Stimulated activated CD8-positive, alpha-beta memory T cell treated with anti-CD3 and anti-CD28 coated beads, Interleukin-2, amount 100 ng/mL, for 1 hour (primary cell): Measurements from ENCODE around the gene NDUFB4.
"Not testable (repeated sequence)": the region's sequence is repeated elsewhere in the genome, so short reads cannot be mapped to it uniquely, and the experiment has no call there.

Source experiments
- DNase-seq, 2 donors: peaks; one replicate each; pipeline ENCODE4 v3.0.0-alpha.2; 2020; ENCODE audit warnings: low read depth in 2 of 2

NDUFB4 gene

DNA sequence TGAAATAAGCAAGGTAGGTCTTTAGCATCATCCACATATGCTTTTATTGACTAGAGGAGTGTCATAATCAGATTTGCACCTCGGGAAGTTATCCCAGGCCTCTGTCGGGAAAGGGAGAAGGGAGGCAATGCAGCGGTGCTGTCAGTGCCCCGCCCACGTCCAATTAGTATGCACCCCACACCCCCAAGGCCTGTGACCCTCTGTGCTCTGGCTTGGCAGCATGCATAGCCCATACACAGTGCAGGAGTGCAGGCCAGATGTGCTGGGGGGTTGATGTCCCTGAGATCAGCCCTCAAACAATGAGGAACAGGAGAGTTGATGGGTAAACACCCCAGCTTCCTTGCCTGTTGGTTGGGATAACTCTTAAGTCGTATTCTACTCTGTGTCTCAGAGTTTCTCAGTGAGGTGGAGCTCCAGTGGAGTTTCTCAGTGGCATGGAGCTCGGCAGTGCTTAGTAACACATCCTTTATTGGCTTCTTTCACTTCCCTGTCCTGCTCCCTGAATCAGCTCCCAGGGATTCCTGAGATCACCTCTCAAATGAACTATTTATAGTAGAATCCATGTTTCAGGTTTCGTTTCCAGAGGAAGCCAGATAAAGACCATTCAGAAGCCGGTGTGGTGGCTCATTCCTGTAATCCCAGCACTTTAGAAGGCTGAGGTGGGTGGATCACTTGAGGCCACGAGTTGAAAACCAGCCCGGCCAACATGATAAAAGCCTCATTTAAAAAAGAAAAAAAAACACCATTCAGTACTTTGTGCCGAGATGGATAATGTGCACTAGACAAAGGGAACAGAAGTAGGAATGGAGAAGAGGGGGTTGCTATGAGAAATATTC lies 26.7 kb upstream of the NDUFB4 start:
- no peak for DNase-seq

DNA sequence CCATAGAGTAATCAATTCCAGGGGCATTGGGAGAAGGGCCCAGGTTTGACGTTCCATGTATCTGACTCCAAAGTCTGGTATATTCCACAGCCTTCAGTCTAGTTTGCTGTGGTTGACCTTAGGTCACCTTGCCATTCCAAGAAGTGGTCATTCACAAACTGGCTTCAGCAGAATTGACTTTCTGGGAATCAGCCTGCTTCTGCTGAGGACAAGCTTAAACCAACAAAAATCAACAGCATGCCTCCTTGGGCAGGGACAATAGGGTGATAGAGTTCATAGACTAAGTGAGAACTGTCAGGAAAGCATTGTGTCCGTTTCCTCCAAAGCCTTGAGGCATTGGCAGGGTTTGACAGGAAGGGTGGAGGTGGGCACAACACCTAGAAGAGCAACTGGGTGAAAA lies 24.1 kb upstream of the NDUFB4 start:
- no peak for DNase-seq

DNA sequence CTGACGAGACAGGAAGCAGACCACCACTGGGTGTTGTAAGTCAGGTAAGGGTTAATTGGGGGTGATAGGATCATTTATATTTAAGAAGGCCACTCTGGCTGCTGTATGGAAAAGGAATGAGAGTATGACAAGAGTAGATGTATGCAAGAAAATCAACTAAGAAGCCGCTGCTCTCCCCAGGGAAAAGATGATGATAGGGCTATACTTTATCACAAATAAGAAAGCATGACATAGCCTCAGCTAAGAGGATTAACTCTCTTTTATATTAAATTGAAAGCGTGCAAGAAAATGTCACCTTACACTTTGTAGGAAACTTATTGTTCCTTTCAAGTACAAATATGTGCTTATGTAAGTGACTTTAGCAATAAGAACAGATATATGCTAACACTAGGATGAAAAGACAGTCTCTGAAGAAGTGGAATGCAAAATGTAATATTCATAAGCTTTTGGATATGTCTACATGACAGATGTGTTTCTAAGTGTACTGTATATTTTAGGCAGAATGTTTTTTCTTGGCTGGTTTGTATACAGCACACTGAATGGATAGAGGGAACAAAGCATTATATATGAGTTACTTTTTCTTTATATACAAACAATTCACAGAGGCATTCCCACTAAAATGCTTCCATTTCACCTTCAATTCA lies 8.7 kb upstream of the NDUFB4 start:
- DNase-seq, result no peak

DNA sequence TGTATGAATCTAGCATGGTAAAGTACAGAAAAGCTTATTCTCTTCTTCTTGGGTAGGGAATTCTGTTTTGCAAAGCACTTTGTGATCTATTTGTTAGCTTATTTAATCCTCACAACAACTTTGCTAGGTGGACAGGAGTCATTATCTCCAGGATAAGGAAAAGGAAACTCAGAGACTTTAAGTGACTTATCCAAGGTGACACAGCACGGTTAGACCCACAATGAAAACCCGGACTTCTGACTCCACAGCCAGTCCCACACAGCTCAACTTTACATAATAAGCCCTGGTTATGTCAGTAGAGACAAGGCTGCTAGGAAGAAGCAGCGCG lies 384 bp upstream of the NDUFB4 start:
- no peak for DNase-seq

DNA sequence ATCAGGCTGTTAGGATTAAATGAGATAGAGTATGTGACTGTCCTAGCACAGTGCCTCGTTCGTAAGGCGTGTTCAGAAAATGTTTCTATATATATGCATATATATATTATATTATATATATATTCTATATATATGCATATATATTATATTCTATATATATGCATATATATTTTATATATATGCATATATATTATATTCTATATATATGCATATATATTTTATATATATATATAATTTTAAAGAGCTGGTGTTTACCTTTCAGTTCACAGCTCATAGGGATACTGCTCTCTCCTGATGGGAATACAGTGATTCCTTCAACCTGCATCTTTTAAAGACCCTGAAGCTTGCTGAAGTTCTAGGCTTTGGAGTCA lies 702 bp downstream of the NDUFB4 start:
- no peak for DNase-seq

DNA sequence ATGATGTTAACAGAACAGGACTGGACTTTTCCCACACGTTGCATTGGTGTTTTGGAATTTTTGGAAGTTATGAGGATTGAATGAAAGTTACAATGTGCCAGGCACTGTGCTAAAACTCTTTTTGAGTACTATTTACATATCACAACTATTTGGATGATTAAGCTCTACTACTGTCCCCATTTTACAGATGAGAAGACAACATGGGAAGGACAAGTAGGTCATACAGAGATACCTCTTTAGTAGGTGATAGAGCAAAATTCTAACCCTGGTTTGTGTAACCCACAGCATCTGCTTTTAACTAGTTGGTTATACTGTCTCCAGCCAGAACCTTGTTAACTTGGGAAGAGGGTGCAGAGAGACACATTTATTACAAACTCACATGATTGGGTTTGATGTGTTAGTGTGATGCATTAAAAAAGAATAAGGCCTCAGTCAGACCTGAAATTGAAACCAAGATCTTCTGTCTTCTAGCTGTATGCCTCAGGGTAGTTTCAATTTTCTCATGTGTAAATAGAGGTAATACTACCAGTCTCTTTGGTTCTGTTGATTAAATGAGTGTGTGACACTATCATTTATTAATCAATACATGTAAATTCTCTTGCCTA lies 1.4 kb downstream of the NDUFB4 start:
- DNase-seq, result no peak

DNA sequence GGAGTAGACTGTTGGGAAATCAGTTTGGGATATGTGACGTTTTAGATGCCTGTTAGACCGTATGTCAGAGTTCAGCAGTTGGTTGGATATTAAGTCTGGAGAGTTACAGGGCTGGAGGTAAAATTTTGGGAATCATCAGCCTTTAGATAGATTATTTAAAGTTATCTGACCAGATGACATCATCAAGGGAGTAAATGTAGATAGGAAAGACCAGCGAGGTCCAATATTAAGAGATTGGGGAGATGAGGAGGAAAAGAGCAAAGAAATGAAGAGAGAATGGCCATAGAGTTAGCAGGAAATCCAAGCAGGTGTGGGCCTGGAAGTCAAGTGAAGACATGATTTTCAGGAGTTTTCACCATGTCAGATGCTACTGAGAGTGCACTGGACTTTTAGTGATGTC lies 3.1 kb downstream of the NDUFB4 start:
- DNase-seq, result no peak

DNA sequence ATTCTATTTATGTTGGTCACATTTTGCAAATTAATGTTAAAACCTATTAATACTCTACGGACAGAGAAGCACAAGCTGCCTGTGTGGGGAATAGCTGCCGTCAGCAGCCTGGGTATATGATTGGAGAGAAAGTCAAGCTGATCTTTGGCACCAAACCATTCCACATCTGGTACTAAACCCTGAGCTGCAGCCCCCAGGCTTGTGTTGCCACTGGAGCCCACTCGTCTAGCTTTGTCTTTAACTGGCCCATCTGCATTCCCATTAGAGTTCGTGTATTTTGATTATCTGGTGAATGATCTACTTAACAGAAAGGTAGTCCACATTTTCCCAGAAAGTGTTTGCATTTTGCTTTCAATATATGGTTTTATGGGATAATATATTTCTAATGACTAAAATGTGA lies 5.4 kb downstream of the NDUFB4 start:
- no peak for DNase-seq

DNA sequence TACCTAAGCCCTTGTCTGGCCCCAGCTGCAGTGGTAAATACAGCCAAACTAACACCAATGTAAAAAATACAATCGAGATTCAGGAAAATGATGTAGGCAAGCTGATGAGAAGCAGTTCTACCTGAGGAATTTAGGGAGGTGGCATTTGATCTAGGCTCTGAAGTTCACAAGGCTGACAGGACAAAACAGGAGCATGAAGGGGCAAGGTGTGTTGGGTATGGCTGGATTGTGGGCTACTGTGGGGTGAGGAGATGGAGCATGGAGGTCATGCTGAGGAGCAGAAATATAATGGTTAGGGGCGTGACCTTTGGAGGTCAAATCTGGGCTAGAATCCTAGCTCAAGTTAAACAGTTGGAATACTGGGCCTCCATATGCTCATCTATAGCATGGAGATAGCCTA lies 6.5 kb downstream of the NDUFB4 start:
- DNase-seq, result no peak

DNA sequence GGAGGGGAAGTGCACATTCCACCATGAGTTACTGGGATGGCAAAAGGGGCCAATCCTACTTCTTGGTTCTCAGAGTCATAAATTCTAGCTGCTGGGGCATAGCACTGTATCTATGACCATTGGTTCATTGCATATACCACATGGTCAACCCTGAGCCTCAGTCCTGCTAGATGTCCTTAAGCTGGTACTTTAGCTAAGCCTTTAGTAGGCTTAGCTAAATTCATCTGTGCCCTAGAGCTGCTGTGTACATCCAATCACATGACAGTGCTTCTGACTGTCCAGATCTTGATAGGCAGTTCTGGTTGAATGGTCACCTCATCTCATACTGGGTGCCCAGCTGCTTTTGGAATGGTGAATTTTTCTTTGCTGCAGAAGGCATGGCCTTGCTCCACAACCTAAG lies 8.2 kb downstream of the NDUFB4 start:
- DNase-seq, result no peak

DNA sequence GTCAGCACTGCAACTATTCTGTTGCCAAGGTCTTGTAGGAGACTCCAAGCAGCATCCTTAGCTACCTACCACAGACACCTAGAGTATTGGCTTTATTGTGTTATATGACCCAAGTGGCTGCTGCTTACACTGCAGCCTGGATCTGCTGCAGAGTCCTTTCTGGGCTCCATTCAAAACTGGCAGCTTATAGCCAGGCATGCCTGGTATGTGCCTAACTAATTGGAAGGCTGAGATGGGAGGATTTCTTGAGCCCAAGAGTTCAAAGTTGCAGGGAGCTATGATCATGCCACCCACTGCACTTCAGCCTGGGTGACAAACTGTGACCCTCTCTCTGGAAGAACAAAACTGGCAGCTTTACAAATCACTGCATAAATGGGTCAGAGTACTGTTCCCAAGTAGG lies 8.6 kb downstream of the NDUFB4 start:
- DNase-seq, result no peak

DNA sequence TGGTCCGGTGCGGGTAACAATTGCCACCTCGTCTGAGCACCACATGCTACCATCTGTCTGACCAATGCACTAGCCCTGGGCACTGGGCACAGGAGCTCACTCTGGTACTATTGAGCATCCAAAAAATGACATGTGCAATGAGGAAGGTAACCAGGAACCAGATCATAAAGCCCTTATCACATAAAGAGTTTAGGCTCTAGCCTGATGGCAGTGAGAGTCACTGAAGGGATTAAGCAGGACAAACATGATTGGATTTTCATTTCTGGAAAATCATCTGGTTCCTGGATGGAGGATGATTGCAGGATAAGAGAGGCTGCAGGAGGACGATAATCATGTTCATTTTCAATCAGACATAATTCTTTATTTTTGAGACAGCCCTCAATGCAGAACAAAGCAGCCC lies 12.4 kb downstream of the NDUFB4 start:
- DNase-seq, result no peak

DNA sequence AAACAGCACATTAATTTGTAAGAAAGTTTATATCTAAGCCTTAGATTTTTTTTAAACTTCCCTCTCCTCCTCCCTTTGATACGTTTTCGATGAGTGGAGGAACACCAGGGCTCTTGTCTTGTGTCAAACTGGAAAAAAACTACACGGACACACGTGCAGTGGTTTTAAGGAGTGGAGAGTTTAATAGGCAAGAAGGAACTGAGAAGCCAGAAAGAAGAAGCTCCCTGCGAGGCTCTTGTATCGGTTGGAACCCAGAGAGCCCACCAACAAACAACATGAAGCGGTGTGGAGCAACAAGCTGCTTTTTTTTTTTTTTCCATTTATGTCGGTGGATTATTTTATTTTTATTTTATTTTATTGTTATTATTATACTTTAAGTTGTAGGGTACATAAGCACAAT lies 18.6 kb downstream of the NDUFB4 start:
- no peak for DNase-seq

DNA sequence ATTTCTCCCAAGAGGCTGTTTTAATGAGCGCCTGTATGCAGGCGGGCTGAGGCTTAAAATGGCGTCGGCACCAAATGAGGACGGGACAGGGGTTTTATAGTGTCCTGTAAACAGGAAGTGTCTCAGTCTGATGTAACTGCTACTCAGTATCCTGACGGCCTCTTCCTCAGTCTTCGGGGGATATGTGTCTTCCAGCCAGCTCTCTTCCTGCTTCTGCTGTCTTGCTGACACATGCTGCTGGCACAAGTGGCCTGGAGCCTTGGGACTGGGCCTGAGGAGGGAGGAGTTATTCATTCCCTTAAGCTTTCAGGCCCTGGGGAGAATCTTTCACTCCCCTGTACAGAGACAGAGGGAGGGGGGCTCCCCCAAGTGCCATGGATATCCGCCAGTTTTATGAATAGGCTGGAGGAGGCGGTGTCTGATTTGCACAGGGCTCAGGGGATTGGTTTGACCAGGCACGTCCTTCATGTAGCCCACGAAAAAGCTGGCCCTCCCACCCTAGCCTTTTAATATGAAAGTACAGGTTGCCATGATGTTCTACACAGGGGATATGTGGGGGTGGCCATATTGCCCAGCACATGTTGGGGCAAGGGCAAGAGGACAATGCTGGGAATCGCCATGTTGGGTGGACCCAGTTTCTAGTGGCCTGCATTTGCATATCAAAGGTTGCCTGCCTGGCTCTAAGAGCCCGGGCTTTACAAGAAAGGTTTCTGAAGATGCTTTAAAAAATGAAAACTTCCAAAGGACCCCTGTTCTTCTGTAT lies 19.9 kb downstream of the NDUFB4 start:
- DNase-seq, result no peak

DNA sequence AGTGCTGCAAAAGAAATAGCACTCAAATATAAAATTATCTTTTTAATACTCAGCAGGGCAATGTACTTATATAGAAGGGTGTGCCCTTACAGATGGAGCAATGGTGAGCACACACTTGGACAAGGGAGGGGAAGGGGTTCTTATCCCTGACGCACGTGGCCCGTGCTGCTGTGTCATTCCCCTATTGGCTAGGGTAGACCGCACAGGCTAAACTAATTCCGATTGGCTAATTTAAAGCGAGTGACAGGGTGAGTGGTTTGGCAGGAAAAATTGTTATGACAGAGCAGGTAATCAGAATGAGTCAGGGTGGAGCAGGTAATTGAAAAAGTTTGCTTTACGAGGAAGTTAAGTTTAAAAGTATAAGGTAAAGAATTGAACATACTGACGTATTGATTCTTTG lies 20.6 kb downstream of the NDUFB4 start:
- DNase-seq, result not testable (repeated sequence)

DNA sequence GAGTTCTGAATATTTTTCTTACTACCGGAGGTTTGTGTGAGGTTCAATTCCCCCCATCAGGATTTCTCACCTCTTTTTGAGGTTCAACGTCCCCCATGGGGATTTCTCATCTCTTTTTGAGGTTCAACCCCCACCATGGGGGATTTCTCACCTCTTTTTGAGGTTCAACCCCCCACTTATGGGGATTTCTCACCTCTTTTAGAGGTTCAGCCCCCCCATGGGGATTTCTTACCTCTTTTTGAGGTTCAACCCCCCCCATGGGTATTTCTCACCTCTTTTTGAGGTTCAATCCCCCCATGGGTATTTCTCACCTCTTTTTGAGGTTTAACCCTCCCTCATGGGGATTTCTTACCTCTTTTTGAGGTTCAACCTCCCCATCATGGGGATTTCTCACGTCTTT lies 26.3 kb downstream of the NDUFB4 start:
- DNase-seq, result no peak

DNA sequence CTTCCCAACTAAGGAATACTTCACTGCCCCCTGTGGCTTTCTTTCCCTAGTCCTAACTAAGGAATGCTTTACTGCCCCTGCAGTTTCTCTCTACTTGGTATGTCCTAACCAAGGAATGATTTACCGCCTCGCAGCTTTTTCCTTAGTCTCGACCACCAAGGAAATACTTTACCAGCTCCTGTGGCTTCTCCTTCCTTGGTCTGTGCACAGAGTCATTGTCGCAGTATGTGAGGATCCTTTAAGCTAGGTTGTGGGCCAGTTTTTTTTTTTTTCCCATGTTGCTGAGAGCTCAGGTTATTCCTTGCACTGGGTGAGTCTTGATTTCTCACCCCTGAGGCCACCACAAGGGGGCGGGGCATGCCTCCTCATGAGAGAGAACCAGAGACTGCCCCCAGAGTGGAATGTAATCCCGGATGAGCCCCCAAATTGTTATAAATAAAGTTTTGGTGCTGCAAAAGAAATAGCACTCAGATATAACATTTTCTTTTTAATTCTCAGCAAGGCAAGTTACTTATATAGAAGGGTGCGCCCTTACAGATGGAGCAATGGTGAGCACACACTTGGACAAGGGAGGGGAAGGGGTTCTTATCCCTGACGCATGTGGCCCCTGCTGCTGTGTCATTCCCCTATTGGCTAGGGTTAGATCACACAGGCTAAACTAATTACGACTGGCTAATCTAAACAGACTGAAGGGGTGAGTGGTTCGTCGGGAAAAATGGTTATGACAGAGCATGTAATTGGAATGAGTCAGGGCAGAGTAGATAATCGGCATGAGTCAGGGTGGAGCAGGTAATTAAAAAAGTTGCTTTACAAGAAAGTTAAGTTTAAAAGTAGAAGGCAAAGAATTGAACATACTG lies 27.0 kb downstream of the NDUFB4 start:
- no peak for DNase-seq

DNA sequence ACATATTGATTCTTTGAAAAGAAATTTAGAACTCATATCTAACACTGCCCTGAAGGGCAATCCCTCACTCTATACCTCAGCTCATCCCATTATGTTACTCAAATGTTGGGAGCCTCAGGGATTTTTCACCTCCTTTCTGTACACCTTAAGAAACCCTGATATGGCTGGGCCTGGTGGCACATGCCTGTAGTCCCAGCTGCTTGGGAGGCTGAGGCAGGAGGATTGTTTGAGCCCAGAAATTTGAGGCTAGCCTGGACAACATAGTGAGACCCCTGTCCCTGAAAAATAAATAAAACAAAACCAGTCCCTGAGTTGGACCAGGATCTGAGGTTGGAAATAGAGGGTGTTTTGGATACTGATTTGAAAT lies 27.6 kb downstream of the NDUFB4 start:
- no peak for DNase-seq

DNA sequence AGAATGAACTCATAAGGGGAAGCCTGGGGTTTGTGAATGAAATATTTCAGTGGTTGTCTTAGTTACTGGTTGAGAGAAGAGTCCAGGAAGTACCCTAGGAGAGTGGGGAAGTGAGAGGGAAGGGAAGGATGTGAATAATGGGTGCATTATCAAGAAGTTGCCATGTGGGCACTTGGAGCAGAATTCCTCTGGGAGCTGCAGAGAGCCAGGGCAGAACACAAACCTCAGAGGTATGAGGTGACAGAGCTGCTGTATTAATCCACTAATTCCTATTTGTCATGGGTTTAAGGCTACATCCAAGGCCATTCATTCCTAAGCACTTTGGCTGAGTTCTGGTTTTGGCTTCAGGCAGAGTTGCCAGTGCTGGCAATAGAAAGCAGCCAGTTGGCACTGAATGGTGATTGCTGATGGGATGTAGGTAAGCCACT lies 29.0 kb downstream of the NDUFB4 start:
- DNase-seq, result no peak

DNA sequence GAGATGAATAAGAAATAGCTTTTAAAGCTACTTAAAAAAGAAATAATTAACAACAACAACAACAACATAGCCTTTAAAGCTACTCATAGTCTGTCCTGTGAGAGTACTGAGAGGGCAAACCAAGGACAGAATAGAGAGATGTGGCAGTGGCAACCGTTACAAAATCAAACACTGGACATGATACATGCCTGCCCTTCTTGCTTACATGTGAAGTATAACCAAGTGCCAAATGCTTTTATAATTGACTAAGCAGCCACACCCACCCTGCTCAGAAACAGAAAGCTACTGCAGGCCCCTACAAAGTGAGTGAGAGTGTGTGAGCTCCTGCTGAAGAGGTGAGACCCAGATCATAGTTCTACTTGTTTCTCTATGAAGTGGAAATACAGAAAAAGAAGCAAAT lies 38.4 kb downstream of the NDUFB4 start:
- DNase-seq, result no peak

DNA sequence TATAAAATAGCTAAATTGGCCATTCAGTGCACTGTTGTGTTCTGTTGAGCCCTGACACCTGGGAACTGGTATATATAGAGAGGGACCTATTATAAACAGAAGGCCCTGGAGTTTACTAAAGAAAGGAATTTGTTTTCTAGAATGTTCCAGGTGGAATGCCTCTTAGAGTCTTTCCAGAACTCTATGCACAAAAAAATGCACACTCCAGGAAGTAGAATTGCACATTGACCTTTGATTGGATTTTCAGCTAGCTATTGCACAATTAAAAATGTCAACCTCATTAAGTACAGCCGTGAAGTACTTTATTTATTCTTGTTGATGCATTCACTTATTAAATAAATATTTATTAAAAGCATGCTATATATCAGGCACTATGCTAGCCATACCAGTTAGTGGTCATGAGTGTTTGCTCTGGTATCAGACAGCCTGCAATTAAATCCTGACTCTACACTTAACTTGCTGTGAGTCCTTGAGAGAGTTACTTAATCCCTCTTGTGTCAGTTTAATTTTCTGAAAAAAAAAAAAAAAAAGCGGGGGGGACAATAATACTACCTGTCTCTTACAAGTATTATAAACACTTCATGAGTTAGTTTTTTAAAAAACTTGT lies 40.8 kb downstream of the NDUFB4 start:
- DNase-seq, result no peak
